ENCODE measurements around the gene MYEOV. TPM values are rescaled to one million over a fixed set of nuclear protein-coding genes. Genes with fewer than 3 reads are reported as not detected.
A peak's percentile ranks its signal among the peaks of the same experiment; 100 is the strongest.

The MYEOV gene
- total RNA-seq, 1 experiment from 2014 or later, result 182 TPM

DNA sequence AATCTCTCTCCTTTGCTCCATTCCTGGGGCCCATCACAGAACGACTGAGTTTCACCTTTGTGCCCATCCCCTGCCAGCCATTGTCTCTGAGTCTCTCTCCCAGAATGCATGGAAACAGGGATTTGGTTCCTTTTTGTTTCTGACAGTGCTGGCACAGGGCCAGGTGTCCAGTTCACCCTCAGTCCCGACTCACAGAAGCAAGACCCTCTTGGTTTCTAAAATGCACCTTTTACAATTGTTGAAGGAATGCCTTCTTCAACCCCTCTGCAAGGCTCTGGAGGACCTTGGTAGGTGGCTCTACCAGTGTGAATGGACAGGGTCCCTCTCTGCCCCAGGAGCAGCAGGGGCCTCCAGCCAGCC, 5.1 kb upstream of the MYEOV start:
- Histone ChIP-seq H2AFZ (no peak overlapping the region), H3K9me2 (ENCODE audit: insufficient read depth) (no peaks in the 10 kb centered on the region), H3K79me2 (ENCODE audit: low read depth) (peaks cover 46% of the 10 kb centered on the region), H3K4me2 (peak overlapping the region; percentile 74), H3K27me3 (ENCODE audit: insufficient read depth, low read depth) (no peaks in the 10 kb centered on the region), H3K4me1 (replicated peaks; ENCODE audit: insufficient read depth) (peaks cover 71% of the 10 kb centered on the region), H3K27ac (peak overlapping the region; percentile 89), H3K9me3 (ENCODE audit: insufficient read depth, low read depth) (no peaks in the 10 kb centered on the region), H3K4me3 (peak overlapping the region; percentile 40; the same call in 1 of the 2 replicates), H3F3A (ENCODE audit: insufficient read depth, low read depth) (peaks cover 59% of the 10 kb centered on the region), H3K36me3 (ENCODE audit: low read depth) (no peaks in the 10 kb centered on the region), H4K20me1 (ENCODE audit: insufficient read depth) (no peaks in the 10 kb centered on the region)
- TF ChIP-seq EZH2 (IDR thresholded peaks at IDR 0.05; ENCODE audit: low read depth), result no peak
- TF ChIP-seq, protein P1, sequence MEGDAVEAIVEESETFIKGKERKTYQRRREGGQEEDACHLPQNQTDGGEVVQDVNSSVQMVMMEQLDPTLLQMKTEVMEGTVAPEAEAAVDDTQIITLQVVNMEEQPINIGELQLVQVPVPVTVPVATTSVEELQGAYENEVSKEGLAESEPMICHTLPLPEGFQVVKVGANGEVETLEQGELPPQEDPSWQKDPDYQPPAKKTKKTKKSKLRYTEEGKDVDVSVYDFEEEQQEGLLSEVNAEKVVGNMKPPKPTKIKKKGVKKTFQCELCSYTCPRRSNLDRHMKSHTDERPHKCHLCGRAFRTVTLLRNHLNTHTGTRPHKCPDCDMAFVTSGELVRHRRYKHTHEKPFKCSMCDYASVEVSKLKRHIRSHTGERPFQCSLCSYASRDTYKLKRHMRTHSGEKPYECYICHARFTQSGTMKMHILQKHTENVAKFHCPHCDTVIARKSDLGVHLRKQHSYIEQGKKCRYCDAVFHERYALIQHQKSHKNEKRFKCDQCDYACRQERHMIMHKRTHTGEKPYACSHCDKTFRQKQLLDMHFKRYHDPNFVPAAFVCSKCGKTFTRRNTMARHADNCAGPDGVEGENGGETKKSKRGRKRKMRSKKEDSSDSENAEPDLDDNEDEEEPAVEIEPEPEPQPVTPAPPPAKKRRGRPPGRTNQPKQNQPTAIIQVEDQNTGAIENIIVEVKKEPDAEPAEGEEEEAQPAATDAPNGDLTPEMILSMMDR (conservative IDR thresholded peaks at IDR 0.05), result no peak
- no peak for DNase-seq
- TSS peak; percentile 98 for BruUV-seq (replicated peaks)
- POLR2A ChIA-PET (ENCODE audit: unreplicated experiment), result interaction anchor here (0.6 to 1.5 kb wide), 5 partner anchors 8 to 1112 kb away, joined by 4 to 12 read pairs (median 6); no protein-coding TSS in a partner anchor
- CTCF ChIA-PET, result interaction anchor here (0.6 to 0.8 kb wide), 2 partner anchors 183 to 383 kb away, joined by 3 to 4 read pairs; no protein-coding TSS in a partner anchor
- intact Hi-C loops (cut with micrococcal nuclease; ENCODE audit: unreplicated experiment), result no loop called here

DNA sequence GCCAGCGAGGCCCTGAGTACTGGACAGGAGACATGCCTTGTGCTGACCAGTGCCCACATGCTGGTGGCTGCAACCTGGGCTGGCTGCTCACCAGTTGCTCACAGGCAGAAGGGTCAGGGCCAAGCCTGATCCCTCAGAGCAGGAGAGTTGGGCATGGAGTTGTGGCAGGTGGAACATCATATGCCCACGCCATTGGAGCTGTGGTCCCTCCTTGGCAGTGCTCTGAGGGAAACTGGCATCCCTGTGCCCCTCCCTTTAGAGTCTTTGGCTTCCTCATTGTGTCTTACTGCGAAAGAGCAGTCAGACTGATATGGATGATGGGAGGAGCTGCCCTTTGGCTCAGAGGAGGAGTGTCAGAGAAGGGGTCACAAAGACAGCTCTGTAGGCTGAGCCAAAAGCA, 3.1 kb upstream of the MYEOV start:
- CTCF ChIA-PET, result no interaction called here
- BruUV-seq (replicated peaks), result no TSS peak

DNA sequence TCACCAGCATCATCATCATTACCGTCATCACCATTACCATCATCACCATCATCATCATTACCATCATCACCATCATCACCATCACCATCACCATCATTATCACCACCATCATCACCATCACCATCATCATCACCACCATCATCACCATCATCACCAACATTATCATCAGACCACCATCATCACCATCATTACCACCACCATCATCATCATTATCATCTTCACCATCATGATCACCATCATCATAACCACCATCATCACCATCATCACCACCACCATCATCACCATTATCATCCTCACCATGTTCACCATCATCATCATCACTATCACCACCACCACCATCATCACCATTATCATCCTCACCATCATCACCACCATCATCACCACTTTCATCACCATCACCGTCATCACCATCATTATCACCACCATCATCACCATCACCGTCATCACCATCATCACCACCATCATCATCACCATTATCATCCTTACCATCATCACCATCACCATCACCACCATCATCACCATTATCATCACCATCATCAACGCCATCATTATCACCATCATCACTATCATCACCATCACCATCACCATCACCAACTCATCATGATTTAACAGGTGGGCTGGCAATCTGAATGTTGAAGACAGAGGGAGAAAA, 2.4 kb upstream of the MYEOV start:
- Histone ChIP-seq H3K79me2 (ENCODE audit: low read depth) (peaks cover 66% of the 10 kb centered on the region), H3K27ac (no peak overlapping the region), H3K9me3 (ENCODE audit: insufficient read depth, low read depth) (no peaks in the 10 kb centered on the region), H3K4me3 (no peak overlapping the region), H3K27me3 (ENCODE audit: insufficient read depth, low read depth) (no peaks in the 10 kb centered on the region), H3K4me1 (replicated peaks; ENCODE audit: insufficient read depth) (peaks cover 56% of the 10 kb centered on the region), H3K4me2 (no peak overlapping the region), H2AFZ (no peak overlapping the region), H3K9me2 (ENCODE audit: insufficient read depth) (no peaks in the 10 kb centered on the region), H4K20me1 (ENCODE audit: insufficient read depth) (0 out of 2 replicates have a peak, but pooled peaks cover 7% of the 10 kb centered on the region), H3F3A (ENCODE audit: insufficient read depth, low read depth) (peaks cover 75% of the 10 kb centered on the region), H3K36me3 (ENCODE audit: low read depth) (peaks cover 22% of the 10 kb centered on the region)
- no TSS peak for BruUV-seq (replicated peaks)
- CTCF ChIA-PET, result no interaction called here
- intact Hi-C loops (cut with micrococcal nuclease; ENCODE audit: unreplicated experiment), result loop anchor here (10.0 kb wide), 2 partner anchors 233 to 383 kb away; partner anchors contain the start of gene LTO1
- POLR2A ChIA-PET (ENCODE audit: unreplicated experiment), result no interaction called here
- no peak for DNase-seq
- TF ChIP-seq EZH2 (IDR thresholded peaks at IDR 0.05; ENCODE audit: low read depth), result no peak
- TF ChIP-seq, protein P1 (conservative IDR thresholded peaks at IDR 0.05), result no peak

More for the DNA sequence above, 3.1 kb upstream of the MYEOV start:
- peaks cover 14% of the 10 kb centered on the region for H3K36me3 ChIP-seq (ENCODE audit: low read depth)
- no peak overlapping the region for H3K27ac ChIP-seq
- intact Hi-C loops (cut with micrococcal nuclease; ENCODE audit: unreplicated experiment), result loop anchor here (10.0 kb wide), 2 partner anchors 234 to 384 kb away; partner anchors contain the start of gene LTO1
- no peak for DNase-seq
- TF ChIP-seq EZH2 (IDR thresholded peaks at IDR 0.05; ENCODE audit: low read depth), result no peak
- TF ChIP-seq, protein P1 (conservative IDR thresholded peaks at IDR 0.05), result no peak
- POLR2A ChIA-PET (ENCODE audit: unreplicated experiment), result no interaction called here
- H3K9me2 ChIP-seq (ENCODE audit: insufficient read depth), result no peaks in the 10 kb centered on the region
- H3K4me2 ChIP-seq, result no peak overlapping the region
- no peaks in the 10 kb centered on the region for H3K9me3 ChIP-seq (ENCODE audit: insufficient read depth, low read depth)
- peaks cover 70% of the 10 kb centered on the region for H3F3A ChIP-seq (ENCODE audit: insufficient read depth, low read depth)
- no peak overlapping the region for H2AFZ ChIP-seq
- H4K20me1 ChIP-seq (ENCODE audit: insufficient read depth), result 0 out of 2 replicates have a peak, but pooled peaks cover 7% of the 10 kb centered on the region
- peaks cover 58% of the 10 kb centered on the region for H3K79me2 ChIP-seq (ENCODE audit: low read depth)
- H3K4me1 ChIP-seq (replicated peaks; ENCODE audit: insufficient read depth), result peaks cover 62% of the 10 kb centered on the region
- H3K27me3 ChIP-seq (ENCODE audit: insufficient read depth, low read depth), result no peaks in the 10 kb centered on the region
- H3K4me3 ChIP-seq, result no peak overlapping the region
